Myocyte (in vitro differentiated cells): ENCODE data around the gene H3-3A. TPM values are rescaled to one million over a fixed set of nuclear protein-coding genes. Genes with fewer than 3 reads are reported as not detected.

ENCODE experiments used
- DNase-seq: peaks from one replicate; pipeline ENCODE4 v3.0.0-alpha.2; 2012; ENCODE audit warnings: low read depth
- total RNA-seq: library from RNA; depleted of rRNA; stranded (reverse); fragments of >200 nt; gene quantifications from 2 replicates; pipeline ENCODE4 v1.2.3, GENCODE V29; 2014

The H3-3A gene
- total RNA-seq, 1 donor from 2014 or later, result 318 TPM

DNA sequence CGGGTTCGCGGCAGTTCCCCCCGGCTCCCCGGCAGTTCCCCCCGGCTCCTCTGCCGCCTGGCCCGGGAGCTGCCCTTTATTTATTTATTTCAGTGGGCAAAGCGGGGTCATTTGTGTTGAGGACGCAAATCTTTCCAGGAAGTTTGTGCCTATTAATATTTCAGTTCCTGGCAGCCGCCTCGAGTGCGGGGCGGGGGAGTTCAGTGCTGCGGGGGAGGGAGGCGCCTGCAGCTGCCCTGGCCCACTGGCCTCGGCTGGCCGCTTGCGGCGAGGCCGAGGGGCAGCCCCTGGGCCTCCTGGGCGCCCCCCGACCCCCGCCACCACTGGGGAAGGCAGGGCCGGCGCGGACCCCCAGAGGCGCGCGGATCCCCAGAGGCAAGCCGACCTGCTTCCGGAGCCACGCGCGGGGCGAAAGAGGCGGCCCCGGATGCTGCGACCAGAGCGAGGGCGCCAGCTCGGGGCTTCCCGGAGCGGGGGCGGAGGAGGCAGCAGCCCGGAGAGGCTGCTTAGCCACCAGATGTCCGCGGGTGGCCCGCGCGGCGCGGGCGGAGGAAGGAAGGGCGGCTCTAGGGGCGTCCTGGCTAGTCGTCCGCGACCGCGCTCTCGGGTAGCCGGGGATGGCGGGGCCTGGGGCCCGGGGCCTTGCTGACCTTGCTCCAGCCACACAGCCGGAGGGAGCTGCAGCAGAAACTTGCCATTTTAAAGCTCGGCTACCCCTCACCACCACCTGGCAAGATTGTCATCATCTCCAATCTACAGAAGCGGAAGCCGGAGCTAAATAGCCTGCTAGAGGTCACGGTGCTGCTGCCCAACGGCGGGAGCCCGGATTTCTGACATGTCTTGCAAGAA lies 48.0 kb downstream of the H3-3A start:
- peak; percentile 84 for DNase-seq

DNA sequence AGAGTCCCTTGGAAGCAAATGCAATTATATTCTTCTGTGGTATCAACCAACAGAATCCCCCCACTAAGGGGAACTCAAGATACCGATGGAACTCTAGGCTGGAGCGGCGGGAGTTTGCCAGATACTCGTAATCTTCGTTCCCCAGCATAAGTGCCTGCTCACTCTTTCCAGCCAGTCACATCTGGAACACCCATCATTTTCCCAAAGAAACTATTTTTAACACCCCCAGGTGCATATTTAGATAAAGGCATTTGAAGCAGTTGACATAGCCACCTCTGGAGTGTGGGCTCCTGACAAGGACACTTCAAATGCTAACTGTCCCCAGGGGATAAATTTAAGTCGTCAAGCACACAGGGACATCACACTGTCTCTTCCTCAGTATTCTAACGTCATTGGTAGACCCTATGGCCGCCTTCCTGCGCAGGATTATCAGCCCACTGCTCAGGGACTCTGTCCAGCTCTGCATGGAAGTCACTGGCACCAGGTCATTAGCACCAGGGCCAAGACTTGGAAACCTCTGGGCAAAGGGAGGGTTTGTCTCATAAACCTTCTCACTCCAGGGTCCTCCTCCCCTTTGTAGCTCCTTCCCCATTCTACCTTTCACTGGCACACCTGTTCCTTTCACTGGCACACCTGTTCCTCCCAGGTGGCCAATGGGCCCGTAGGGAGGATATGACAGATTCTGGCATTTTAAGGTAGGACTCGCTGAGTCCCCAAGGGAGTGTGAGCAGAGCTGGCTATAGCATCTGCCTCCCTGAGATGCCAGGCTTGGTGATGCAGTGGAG lies 48.8 kb downstream of the H3-3A start:
- DNase-seq, result no peak

DNA sequence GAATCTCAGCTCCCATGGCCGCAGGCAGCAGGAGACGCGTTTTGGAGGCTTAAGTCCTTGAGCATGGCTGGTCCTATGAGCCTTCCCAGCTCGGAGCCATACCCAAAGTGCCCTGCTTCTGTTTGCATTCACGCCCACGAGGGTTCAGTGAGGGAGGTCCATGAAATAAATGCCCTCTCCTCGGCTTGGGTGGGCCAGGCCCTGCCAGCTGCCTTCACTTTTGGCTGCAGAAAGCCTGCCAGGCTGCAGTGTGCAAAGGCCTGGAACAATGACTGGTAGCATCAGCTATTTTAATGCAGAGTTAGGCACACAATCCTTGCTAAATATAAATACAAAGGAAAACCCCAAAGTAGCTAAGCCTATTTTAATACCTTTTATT lies 49.4 kb downstream of the H3-3A start:
- DNase-seq, result no peak

DNA sequence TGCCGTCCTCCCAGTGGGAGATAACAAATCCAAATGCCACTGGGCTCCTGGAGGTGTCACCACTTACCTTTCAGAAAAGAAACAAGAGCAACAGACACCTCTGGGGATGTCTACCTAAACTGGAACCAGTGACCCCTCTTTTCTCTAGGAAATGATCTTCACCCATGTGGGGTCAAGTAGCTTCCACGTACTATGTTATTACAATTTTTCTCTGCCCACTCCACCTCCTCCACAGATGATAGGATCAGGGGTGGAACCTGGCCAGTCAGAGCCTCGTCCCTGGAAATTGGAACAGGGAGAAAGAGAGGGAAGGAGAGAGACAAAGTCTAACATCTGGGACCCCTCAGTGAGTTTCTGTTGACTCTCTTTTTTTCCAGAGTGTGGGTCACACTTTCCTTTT lies 50.1 kb downstream of the H3-3A start:
- no peak for DNase-seq

DNA sequence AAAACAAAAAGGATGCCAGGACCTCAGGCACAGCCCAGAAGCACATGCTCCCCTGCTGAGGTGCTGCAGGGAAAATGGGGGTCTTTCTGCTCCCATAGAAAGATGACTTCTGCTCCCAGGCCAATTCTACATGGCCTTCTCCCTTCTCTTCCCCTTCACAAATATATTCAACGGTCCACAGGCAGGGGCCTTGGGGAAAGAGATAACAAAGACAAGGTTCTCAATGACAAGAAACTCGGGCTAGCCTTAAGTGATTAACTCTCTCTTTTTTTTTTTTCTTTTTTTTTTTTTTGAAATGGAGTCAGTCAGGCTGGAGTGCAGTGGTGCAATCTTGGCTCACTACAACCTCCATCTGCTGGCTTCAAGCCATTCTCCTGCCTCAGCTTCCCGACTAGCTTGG lies 54.2 kb downstream of the H3-3A start:
- DNase-seq, result no peak

DNA sequence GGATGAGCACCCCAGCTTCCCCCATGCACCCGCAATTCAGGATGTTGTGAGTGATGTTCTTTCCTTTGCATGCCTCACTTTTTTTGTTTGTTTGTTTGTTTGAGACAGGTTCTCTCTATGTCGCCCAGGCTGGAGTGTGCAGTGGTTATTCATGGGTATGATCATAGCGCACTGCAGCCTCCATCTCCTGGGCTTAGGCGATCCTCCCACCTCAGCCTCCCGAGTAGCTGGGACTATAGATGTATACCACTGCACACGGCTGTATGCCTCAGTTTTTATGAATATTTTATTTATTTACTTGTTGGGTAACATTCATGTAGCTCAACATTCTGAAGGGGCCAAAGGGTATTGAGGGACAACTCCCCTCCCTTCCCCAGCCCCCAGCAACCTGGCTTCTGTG lies 54.8 kb downstream of the H3-3A start:
- DNase-seq, result no peak

DNA sequence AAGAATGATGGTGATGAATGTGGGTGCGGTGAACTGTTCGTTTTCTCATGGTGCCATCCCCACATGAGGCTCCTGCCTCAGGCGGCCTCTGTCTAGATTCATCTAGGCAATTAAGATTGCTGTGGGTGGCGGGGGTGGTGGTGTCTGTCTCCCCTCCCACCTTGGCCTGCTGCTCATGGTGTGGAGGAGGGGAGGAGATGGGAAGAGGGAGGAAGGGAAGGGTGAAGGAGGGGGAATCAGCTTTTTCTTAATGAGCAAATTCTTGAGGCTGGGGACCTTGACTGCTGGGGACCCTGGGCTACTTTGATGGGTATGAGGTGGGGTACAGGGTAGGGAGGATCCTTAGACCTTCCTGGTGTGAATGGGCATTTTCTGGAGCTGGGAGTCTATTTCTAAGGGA lies 55.8 kb downstream of the H3-3A start:
- DNase-seq, result no peak

DNA sequence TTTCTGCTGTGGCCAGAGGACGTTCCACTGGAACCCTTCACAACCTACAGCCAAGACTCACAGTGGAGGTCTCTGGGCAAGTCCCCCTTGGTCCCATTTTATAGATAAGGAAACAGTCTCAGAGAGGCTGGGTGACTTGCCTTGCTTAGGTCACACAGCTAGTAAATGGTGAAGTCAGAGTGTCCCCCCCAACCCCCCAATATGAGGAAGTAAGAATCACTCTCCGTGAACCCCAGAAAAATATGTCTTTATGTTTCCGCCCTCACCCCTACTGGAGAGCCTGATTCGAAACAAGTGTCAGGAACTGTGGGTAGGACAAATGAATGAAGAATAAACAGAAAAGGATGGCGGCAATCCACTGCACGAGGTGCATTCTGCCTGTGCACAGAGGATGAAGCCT lies 56.7 kb downstream of the H3-3A start:
- no peak for DNase-seq

DNA sequence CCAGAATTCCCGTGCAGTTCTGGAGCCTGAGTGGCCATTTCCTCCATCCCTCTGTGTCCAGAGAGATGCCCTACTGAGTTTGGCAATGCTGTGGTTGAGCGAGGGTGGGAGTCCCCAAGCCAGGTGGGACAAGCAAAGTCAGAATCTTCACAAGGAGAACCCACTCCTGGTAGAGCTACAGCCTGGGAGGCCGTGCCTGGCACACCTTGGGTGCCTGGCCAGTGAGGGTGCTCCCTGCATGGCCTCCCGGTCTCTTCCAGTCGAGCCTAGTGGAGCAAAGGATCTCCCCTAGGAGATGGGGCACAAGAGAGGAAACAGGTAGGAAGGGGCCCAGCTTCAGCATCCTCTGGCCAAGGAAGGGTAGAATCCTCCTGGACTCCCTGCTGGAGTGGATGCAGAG lies 57.9 kb downstream of the H3-3A start:
- DNase-seq, result no peak

DNA sequence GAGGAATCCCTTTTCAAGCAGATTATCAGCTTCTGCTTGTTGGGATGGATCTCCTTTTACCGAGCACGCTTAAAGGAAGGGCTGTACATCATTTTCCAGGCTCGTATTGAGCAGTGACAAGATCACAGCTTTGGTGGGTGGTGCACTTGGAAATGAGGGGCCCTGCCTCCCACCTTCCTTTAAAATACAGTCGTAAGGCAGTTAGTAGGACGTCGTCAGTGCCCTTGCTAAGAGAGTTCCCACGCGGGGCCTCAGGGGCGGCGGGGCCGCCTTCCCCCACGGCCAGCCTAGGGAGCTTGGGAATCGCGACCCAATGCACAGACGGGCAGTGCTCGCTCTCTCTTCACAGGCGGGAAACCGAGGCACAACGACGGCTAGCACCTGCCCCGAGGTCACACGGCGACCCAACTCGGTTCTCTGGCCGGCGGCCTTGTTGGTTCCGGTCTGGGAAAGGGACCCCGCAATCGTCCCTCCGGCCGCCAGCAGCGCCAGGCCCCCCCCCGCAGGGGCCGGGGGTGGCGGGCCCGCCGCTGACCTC lies 58.6 kb downstream of the H3-3A start:
- DNase-seq, result no peak

Other genes starting within 250 kb of the H3-3A start
- gene TMEM63A, start 180.3 kb upstream of the H3-3A start, total RNA-seq, result 7.8 and 10.8 TPM in 2 replicates
- 0.08 and 0.21 TPM in 2 replicates for gene LEFTY1, start 173.6 kb upstream of the H3-3A start, total RNA-seq
- gene PYCR2, start 138.5 kb upstream of the H3-3A start, total RNA-seq, result 58.1 and 61.4 TPM in 2 replicates
- 0.78 and 1.7 TPM in 2 replicates for gene LEFTY2, start 121.5 kb upstream of the H3-3A start, total RNA-seq
- gene SDE2, start 63.4 kb upstream of the H3-3A start, total RNA-seq, result 29.2 and 31.0 TPM in 2 replicates
- 54.6 and 82.4 TPM in 2 replicates for gene ACBD3, start 124.0 kb downstream of the H3-3A start, total RNA-seq
- gene MIXL1, start 160.9 kb downstream of the H3-3A start, total RNA-seq, result not detected in 2 replicates
- gene LIN9, start 246.4 kb downstream of the H3-3A start, total RNA-seq, result 2.1 and 4.4 TPM in 2 replicates